HG02678 (cell line): ENCODE data around the gene NEDD4L.
"Not testable (repeated sequence)": the region's sequence is repeated elsewhere in the genome, so short reads cannot be mapped to it uniquely, and the experiment has no call there.

ENCODE experiments used
- ATAC-seq: cut with Tn5 transposase; IDR thresholded peaks from one replicate; pipeline ENCODE4 v1.9.1; 2021; ENCODE audit warnings: mild to moderate bottlenecking, moderate library complexity; ENCODE audit not compliant: unreplicated experiment

NEDD4L gene

DNA sequence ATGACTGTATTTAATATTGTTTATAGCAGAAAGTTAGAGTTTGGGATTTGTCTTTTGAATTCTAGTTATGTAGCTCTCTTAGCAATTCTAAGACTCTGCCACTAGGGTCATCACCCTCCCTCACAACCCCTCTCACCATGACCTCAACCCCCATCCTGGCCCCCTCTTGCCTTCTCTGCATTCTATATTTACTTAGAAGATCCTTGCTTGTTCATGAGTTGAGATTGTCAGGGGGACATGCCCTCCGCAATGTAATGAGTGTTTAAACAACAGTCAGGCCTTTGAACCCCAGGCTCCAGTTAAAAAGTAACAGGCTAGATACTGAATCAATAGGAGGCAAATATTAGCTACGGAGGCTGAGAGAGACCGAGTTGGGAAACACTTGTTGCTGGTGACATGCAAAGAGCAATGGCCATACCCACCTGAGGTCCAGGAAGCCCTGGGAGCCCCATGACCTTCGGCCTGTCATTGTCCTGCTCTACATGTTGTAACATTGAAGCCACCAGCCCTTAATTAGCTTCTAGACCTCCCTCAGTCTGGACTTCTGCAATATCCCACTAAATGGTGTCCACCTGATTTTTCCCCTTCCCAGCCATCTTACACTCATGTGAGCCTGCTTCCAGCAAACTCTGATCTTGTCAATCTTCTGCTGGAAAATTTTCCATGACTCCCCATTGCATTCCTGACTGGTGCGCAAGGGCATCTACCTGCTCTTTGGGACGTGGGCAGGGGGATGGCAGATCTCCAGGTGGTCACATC is 363.8 kb downstream of the NEDD4L start:
- no peak for ATAC-seq

DNA sequence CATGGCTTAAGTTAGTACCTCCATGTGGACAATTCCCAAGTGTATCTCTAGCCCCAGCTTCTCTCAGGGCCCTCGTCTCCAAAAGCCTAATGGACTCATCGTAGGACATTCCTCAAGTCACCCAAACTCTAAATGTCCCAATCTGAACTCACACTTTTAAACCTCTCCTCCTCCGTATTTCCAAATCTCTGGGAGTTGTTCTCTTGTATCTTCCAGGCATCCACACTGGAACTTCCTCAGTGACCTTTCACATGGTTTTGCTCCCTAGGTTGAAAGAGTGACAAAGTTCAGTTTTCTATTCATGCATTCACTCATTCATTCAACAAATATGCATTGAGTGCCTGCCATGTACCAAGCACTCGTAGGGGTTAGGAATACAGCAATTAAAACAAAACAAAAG is 364.6 kb downstream of the NEDD4L start:
- ATAC-seq, result no peak

DNA sequence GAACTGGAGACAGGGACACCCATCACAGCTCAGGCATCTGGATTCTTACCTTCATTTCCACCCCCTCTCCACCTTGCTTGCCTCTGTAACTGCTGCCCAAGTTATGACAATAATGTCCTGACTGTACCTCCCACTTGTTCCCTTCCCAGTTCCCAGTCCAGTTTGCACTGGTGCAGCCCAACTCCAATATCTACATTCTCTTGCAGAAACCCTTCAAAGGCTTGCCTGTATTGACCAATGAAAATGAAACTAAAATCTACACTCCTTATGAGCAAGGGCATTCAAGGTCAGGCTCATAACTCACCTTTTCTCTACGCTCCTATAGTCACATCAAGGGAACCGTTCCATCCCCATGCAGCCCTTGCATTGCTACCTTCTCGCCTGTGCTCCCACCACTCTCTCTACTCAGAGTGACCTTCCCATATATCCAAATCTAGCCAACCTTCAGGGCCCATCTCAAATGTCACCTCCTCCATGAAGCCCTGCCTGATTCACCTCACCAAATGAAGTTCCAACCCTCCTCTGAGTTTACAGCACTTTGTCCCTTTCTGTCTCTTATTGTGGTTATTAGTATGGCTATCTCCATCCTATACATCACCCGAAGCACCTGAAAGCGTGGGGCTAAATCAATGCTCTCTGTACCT is 365.9 kb downstream of the NEDD4L start:
- ATAC-seq, result no peak

GRCh38 chr18:58411323-58411722 is 367.3 kb downstream of the NEDD4L start:
- no peak for ATAC-seq

DNA sequence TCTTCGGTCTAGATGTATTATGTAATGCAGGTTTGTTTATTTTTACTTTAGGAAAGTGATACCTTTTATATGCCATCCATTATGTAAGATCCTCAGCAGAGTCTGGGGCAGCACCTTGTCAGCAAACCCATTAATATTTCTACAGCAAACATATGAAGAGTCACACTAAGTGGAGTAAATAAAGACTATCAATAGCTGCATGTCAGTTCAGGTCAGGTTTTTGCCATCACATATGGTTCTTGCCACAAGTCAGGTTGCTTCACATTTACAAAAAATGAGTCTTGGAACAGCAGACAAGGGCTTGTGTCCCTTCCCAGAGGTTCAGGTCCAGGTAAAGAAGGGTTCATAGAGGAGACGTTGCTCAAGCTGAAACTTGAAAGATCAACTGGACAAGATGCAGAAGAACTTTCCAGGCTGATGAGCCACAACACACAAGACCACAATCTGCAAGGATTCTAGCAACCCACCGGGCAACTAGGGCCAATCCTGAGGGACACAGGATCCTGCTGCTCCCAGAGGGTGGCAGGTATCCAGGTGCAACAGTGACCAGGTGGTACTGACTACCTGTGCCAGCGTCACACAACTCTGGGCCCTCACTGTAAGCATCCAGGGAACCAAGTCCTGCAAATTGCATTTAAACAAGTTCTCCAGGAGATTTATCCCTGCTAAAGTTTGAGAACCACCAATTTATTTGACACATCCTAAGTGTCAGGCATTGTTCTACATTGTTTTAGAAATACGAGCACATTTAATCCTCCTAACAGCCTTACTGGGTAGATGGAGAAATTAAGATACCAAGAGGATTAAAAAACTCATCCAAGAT is 369.0 kb downstream of the NEDD4L start:
- no peak for ATAC-seq

GRCh38 chr18:58413667-58414628 is 369.9 kb downstream of the NEDD4L start:
- ATAC-seq, result no peak

- ATAC-seq, result no peak
Measured at GRCh38 chr18:58416014-58416703, 372.1 kb downstream of the NEDD4L start.

- ATAC-seq, result no peak
Measured at GRCh38 chr18:58416704-58417683, 373.0 kb downstream of the NEDD4L start.

- no peak for ATAC-seq
Measured at GRCh38 chr18:58417752-58418151, 373.7 kb downstream of the NEDD4L start.

DNA sequence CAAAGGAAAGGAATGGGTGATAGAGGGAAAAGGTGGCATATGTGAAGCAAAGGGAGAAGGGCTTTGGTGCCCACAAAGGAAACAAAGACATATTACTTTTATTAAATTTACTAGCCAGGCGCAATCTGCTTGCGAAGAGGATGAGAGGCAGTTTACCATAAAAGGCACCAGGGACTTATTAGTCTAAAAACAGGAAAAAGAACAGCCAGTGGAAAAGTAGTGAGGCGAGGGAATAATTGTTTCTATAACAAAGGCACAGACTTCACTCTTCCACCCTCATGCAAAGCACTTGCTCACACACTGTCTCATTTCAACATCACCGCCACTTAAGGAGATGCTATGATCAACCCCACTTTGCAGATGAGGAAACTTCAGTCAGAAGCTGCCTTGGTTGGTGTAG is 374.3 kb downstream of the NEDD4L start:
- ATAC-seq, result no peak

- ATAC-seq, result no peak
Measured at GRCh38 chr18:58419587-58420199, 375.7 kb downstream of the NEDD4L start.

- ATAC-seq, result no peak
Measured at GRCh38 chr18:58426611-58427010, 382.6 kb downstream of the NEDD4L start.

DNA sequence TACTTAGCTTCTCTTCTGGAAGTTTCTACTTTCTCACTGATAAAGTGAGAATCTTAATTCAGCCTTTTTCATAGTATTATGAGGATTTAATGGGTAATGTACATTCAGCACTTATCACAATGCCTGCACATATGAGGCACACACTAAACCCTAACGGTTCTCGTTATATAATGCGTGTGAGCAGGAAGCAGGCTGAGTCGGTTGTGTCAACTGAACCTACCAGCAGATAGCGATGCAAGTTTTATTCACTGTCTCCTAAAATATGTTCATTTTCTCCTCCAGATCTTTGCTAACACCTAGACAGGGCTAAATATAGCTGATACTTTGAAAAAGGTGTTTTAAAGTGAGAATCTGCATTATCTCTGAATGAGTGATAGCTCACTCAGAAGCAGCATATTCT is 383.3 kb downstream of the NEDD4L start:
- ATAC-seq, result no peak

DNA sequence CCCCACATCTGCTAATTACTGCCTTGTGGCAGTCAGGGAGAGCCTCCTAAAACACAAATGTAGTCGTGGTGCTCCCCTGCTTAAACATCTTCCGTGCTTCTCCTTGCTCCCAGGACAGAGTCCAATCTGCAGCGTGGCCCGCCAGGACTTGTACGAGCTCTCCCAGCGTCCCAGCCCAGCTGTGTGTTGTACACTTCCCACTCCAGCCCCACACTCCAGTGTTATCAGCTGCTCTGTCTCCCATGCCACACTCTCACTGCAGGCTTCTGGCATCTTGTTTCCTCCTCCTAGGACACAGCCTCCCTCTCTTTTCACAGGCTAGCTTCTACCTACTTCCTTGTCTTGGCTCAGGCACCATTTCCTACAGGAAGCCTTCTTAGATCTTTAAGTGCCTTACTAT is 385.4 kb downstream of the NEDD4L start:
- no peak for ATAC-seq

DNA sequence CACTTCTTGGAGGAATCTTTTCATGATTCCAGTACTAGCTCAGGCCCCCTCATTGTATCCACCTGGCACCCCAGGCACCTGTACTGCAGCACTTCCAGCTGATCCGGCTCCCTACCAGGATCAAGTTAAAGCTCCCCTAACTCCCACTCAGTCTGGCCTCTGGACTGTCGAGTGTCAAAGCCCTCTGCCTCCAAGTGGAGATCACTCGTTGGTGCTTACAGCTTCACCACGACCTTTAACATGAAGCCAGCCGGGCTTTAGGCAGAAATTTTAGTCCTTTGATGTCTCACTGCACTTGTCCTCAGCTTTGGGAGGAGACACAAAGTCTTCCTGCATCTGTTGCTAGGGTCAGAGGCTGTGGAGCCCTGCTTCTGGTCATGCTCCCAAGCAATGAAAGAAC is 387.2 kb downstream of the NEDD4L start:
- no peak for ATAC-seq

DNA sequence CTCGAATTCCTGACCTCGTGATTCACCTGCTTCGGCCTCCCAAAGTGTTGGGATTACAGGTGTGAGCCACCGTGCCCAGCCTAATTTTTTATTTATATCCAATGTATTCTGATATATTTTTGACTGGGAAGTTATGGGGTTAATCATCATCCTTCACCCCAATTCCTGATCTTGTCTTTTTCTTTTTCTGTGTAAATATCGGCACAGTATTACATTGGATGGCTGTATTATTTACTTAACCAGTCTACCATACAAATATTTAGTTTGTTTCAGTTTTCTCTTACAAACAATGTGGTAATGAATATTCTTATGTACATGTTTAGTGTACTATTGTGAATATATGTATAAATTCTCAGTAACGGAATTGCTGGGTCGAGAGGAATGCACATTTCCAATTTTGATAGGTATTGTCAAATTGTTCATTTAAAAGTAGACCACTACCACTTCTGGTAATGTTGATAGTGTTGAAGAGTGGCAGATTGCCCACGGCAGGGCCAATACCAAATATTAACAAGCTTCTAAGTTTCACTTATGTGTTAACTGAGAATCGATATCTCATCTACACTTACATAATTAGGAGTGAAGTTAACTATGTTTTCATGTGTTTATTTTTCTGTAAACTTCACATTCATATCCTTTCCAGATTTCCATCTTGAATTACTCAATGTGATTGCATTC is 388.2 kb downstream of the NEDD4L start:
- no peak for ATAC-seq

- not testable (repeated sequence) for ATAC-seq
Measured at GRCh38 chr18:58435221-58436005, 391.4 kb downstream of the NEDD4L start.
